ENCODE data around the gene QKI. TPM values are rescaled to one million over a fixed set of nuclear protein-coding genes. Genes with fewer than 3 reads are reported as not detected.

QKI gene
- polyA plus RNA-seq, 1 experiment, result 143 TPM

GRCh38 chr6:163501439-163501838 is 86.9 kb downstream of the QKI start:
- Histone ChIP-seq H3K36me3 (ENCODE audit: control insufficient read depth, insufficient read depth, low read length) (no peaks in the 10 kb centered on the region), H3K27me3 (ENCODE audit: control insufficient read depth, insufficient read depth, low read length) (no peaks in the 10 kb centered on the region), H3K4me3 (ENCODE audit: low read depth, low read length) (no peak overlapping the region)
- TF ChIP-seq, protein P1, sequence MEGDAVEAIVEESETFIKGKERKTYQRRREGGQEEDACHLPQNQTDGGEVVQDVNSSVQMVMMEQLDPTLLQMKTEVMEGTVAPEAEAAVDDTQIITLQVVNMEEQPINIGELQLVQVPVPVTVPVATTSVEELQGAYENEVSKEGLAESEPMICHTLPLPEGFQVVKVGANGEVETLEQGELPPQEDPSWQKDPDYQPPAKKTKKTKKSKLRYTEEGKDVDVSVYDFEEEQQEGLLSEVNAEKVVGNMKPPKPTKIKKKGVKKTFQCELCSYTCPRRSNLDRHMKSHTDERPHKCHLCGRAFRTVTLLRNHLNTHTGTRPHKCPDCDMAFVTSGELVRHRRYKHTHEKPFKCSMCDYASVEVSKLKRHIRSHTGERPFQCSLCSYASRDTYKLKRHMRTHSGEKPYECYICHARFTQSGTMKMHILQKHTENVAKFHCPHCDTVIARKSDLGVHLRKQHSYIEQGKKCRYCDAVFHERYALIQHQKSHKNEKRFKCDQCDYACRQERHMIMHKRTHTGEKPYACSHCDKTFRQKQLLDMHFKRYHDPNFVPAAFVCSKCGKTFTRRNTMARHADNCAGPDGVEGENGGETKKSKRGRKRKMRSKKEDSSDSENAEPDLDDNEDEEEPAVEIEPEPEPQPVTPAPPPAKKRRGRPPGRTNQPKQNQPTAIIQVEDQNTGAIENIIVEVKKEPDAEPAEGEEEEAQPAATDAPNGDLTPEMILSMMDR (IDR thresholded peaks at IDR 0.05; ENCODE audit: insufficient read depth, low read depth, low read length), result no peak
- DNase-seq (ENCODE audit: low read depth), result no peak
- ChIA-PET POLR2A (no interaction called here), CTCF (no interaction called here)

GRCh38 chr6:163504984-163505640 is 90.6 kb downstream of the QKI start:
- CTCF ChIA-PET, result interaction anchor here (1.1 kb wide), 1 partner anchor 13 kb away, joined by 3 read pairs; no protein-coding TSS in a partner anchor
- DNase-seq (ENCODE audit: low read depth), result no peak
- Histone ChIP-seq H3K4me3 (ENCODE audit: low read depth, low read length) (no peak overlapping the region), H3K27me3 (ENCODE audit: control insufficient read depth, insufficient read depth, low read length) (no peaks in the 10 kb centered on the region), H3K36me3 (ENCODE audit: control insufficient read depth, insufficient read depth, low read length) (no peaks in the 10 kb centered on the region)
- POLR2A ChIA-PET, result no interaction called here
- TF ChIP-seq, protein P1 (IDR thresholded peaks at IDR 0.05; ENCODE audit: insufficient read depth, low read depth, low read length), result no peak

GRCh38 chr6:163507965-163508364 is 93.4 kb downstream of the QKI start:
- DNase-seq (ENCODE audit: low read depth), result no peak
- ChIA-PET POLR2A (interaction anchor here (0.6 kb wide), 1 partner anchor 481 kb away, joined by 7 read pairs; no protein-coding TSS in a partner anchor), CTCF (no interaction called here)
- H3K27me3 ChIP-seq (ENCODE audit: control insufficient read depth, insufficient read depth, low read length), result no peaks in the 10 kb centered on the region
- H3K36me3 ChIP-seq (ENCODE audit: control insufficient read depth, insufficient read depth, low read length), result no peaks in the 10 kb centered on the region
- TF ChIP-seq, protein P1 (IDR thresholded peaks at IDR 0.05; ENCODE audit: insufficient read depth, low read depth, low read length), result no peak
- no peak overlapping the region for H3K4me3 ChIP-seq (ENCODE audit: low read depth, low read length)

DNA sequence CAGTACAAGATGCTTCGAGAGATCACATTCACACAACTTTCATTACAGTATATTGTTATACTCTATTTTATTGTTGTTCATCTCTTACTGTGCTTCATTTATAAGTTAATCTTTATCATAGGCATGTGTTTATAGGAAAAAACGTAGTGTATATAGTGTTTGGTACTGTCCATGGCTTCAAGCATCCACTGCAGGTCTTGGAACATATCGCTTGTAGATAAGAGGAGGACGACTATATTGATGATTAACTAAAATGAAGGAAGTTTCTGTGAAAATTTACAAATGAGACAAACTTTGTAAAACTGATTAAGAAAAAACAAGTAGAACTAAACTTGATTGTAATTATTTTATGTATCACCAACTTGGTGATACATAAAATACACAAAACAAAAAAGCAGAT is 98.5 kb downstream of the QKI start:
- Histone ChIP-seq H3K27me3 (ENCODE audit: control insufficient read depth, insufficient read depth, low read length) (no peaks in the 10 kb centered on the region), H3K4me3 (ENCODE audit: low read depth, low read length) (no peak overlapping the region), H3K36me3 (ENCODE audit: control insufficient read depth, insufficient read depth, low read length) (no peaks in the 10 kb centered on the region)
- POLR2A ChIA-PET, result no interaction called here
- TF ChIP-seq, protein P1 (IDR thresholded peaks at IDR 0.05; ENCODE audit: insufficient read depth, low read depth, low read length), result no peak
- CTCF ChIA-PET, result no interaction called here
- DNase-seq (ENCODE audit: low read depth), result no peak

DNA sequence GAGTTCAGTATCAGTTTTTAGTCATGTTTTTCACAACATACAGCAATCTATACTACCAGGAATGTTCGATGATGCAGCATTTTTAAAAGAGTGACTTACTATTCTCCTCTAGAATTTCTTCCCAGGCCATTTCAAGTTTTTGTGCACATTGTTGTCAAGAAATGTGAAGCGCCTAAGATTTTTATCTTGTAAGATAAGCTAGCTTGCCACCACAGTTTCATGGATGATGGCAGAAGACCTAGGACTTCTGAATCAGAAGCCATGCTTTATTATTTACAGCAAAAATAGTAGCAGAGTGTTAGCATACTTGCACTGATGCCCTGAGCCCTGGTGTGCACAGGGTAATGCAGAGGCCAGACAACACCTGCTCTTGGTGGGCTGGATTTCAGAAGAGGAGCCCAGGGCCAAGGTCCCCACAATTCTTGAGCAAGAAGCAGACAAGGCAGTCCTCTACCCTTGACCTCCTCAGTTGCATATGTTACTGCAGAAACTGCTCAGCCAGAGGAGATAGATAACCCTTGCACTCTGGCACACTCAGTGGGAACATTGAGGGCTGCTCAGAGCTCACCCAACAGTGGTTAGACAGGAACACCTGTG is 99.2 kb downstream of the QKI start:
- Histone ChIP-seq H3K27me3 (ENCODE audit: control insufficient read depth, insufficient read depth, low read length) (no peaks in the 10 kb centered on the region), H3K4me3 (ENCODE audit: low read depth, low read length) (no peak overlapping the region), H3K36me3 (ENCODE audit: control insufficient read depth, insufficient read depth, low read length) (no peaks in the 10 kb centered on the region)
- ChIA-PET POLR2A (no interaction called here), CTCF (interaction anchor here (1.2 kb wide), 1 partner anchor 16 kb away, joined by 3 read pairs; no protein-coding TSS in a partner anchor)
- TF ChIP-seq, protein P1 (IDR thresholded peaks at IDR 0.05; ENCODE audit: insufficient read depth, low read depth, low read length), result no peak
- no peak for DNase-seq (ENCODE audit: low read depth)

Data from BJ (cell line).